GM18909 (cell line): ENCODE measurements around the gene MAP2K7.
"Not testable (repeated sequence)": the region's sequence is repeated elsewhere in the genome, so short reads cannot be mapped to it uniquely, and the experiment has no call there.

ENCODE experiments used
- ATAC-seq: cut with Tn5 transposase; IDR thresholded peaks from one replicate; pipeline ENCODE4 v1.9.1; 2021; ENCODE audit warnings: mild to moderate bottlenecking; ENCODE audit not compliant: unreplicated experiment, poor library complexity

MAP2K7 gene

DNA sequence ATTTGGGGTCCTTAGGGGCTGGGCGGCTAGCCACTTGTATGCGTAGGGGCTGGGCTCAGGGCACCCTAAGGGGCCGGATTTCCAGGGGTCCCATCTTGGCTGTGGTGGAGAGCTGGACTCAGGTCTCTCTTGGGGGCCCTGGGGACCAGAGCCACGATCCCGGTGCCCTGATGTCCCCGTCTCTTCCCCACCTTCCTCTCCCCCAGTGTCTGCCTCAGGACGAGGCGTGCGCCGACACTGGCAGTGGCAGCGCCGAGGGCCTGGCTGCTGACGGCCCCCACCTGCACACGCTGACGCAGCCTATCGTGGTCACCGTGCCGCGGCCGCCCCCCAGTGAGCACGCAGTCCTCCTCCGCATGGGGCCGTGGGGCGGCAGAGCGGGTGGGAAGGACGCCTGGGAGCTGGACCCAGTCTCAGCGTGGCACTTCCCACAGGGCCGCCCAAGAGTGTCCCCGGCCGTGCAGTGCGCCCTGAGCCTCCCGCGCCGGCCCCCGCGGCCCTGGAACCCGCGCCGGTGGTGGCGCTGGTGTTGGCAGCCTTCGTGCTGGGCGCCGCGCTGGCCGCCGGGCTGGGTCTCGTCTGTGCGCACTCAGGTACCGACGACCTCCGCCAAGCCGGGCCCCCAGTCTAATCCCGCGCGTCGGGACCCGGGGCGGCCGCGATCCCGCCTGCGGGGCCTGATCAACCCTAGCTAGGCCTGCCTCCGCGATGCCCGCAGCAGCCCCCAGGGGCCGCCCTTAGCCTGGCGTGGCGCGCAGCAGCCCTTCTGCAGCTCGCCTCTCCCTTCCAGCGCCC is 13.8 kb downstream of the MAP2K7 start:
- no peak for ATAC-seq

DNA sequence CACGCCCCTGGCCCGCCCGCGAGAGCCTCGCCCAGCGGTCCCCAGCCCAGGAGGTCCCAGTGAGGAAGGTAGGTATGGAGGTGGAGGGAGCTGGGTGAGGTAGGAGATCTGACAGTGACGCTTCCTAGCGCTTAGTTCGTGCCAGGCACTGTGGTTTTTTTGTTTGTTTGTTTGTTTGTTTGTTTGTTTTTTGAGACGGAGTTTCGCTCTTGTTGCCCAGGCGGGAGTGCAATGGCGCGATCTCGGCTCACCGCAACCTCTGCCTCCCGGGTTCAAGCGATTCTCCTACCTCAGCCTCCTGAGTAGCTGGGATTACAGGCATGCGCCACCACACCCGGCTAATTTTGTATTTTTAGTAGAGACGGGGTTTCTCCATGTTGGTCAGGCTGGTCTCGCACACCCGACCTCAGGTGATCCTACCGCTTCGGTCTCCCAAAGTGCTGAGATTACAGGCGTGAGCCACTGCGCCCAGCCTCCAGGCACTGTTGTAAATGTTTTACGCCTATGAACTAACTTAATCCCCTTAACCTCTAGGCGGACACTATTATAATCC is 14.5 kb downstream of the MAP2K7 start:
- not testable (repeated sequence) for ATAC-seq

DNA sequence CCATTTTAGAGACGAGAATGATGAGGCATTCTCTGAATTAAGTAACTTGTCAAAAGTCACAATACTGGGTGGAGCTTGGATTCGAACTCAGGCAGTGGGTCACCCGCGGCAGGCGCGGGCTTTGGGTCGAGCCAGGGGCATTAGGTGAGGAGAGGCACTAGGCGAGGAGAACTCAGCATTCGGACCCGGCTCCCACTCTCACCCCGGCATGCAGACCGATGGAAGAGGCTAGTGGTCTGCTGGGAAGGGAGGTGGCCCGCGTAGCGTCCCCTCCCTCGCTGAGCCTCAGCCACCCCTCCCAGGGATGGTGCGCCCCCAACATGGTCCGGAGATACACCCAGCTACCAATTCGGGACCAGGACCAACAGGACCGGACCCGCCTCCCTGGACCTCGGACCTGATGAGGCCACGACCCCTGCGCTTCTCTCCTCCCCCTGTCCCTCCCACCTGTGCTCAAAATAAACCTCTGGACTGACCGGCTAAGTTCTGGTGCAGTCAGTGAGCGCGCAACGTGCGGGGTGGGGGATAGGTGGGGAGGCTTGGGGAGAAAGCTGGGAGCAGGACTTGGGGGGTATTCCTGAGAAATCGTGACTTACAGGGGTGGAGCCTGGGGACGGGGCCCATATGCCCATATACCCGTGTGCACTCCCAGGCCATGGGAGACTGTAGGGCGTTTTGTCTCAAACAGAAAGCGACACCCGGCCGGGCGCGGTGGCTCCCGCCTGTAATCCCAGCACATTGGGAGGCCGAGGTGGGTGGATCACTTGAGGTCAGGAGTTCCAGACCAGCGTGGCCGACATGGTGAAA is 15.1 kb downstream of the MAP2K7 start:
- ATAC-seq = no peak

GRCh38 chr19:7919610-7920518 is 16.2 kb downstream of the MAP2K7 start, which contains the start of gene SNAPC2:
Gene SNAPC2, plus strand, starts transcription at chr19:7920338. Its CDS starts 29 bp downstream, at chr19:7920367.
- ATAC-seq = peak; percentile 67

DNA sequence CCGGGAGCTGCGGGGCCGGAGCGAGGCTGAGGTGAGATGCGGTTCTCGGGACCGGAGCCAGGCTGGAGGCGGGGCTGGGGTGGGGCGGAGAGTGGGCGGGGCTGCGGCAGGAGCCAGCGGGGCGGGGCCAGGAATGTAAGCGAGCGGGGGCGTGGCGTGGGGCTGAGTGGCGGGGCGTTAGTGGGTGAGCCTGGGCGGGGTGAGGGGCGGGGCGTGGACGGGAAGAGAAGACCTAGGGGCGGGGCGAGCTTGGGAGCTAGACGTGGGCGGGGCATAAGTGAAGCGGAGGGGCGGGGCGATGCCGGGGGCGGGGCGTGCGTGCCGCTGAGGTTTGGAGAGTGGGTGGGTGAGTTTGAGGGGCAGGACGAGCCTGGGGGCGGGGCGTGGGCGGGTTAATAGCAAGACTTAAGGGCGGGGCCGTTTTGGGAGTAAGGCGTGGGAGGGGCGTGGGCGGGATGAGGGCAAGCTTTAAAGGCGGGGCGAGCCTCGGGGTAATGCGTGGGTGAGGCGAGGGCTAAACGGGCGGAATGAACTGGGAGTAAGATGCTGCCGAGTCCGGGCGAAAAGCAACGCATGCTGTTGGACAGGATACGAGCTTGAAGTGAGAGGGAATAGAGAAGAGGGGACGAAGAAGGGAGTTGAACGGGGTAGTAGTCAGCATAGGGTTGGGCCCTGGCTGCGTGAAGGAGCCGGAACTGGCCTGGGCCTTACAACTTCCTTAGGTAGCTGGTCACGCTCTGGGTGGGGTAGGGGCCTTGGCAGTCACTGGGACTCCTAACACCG is 17.0 kb downstream of the MAP2K7 start:
- ATAC-seq = peak; percentile 46

- no peak for ATAC-seq
Measured at GRCh38 chr19:7921302-7921966, 17.8 kb downstream of the MAP2K7 start.

DNA sequence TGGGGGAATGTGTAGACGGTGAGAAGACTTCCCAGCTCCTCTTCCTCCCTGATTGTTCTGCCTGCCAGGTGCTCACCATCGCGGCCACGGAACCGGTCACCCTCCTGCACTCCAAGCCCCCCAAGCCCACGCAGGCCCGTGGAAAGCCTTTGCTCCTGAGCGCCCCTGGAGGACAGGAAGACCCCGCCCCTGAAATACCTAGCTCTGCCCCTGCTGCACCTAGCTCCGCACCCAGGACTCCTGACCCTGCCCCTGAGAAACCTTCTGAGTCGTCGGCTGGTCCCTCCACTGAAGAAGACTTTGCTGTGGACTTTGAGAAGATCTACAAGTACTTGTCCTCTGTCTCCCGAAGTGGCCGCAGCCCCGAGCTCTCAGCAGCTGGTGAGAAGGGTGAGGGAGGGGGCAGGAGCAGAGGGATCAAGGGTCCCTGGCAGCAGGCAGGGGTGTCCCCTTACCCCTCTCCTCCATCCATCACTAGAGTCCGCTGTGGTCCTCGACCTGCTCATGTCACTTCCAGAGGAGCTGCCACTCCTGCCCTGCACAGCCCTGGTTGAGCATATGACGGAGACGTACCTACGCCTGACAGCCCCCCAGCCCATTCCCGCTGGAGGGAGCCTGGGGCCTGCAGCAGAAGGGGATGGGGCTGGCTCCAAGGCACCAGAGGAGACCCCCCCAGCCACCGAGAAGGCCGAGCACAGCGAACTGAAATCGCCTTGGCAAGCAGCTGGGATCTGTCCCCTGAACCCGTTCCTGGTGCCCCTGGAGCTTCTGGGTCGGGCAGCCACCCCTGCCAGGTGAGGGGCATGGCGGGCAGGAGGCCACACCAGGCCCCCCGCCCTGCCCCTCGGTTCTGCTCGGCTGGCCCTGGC is 18.5 kb downstream of the MAP2K7 start:
- no peak for ATAC-seq

- ATAC-seq = no peak
Measured at GRCh38 chr19:7922836-7923195, 19.1 kb downstream of the MAP2K7 start.

DNA sequence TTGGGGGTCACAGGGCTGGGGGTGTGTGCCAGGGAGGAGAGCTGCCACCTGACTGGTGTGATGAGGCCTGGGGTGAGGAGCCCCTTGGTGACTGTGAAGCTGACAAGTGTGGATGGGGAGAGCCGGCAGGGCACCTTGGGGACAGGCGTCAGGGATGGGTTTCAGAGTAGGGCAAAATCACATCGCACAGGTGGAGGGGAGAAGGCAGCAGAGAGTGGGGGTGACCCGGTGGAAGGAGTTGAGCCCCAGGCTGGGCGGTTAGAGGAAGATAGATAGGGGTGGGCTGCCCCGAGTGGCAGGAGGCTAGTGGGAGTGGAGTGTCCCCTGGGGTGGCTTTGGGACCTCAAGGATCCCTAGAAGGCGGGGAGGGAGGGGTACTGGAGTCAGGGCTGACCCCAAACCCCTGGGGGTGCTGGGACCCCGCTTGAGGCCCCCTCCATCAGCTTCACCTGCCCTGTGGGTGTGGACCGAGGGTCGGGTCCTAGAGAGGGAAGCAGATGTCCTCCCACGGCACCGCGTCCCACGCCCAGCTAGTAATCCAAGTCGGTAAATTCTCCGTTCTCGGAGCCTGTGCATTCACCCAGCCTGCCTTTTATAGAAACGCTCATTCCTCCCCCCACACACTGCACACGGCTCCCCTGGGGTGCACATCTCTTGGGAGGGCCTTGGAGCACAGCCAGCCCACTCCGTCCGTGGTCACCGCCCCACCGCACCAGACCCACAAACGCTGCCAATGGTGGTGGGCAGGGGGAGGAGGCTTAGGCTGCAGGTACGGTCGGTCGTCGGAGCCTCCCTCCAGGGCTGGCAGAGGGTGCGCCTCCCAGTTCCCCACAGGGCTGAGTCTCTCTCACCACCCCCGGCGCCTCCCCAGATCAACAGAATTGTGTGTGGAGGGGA is 19.9 kb downstream of the MAP2K7 start:
- no peak for ATAC-seq

- no peak for ATAC-seq
Measured at GRCh38 chr19:7924241-7924640, 20.6 kb downstream of the MAP2K7 start.

DNA sequence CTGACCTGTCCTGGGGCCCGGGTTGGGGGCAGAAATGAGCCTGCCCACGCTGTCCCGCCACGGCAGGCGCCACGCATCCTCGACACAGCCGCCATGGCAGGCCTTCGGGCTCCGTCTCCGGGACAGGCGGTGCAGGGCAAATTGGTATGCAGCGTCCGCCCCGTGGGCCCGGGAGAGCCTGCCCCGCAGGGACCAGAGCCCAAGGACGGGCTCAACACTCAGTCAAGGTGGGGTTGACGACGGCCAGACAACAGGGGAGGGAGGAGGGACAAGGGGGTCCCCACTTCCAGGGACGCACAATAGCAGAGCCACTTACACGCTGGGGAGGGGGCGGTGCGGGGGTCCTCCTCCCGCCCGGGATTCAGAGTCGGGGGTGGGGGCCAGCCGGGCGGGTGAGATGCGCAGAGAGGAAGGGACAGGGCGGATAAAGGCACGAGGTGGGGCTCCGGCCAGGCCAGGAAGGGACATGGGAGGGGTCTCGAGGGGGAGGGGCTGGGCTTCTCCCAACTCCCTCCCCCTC is 21.0 kb downstream of the MAP2K7 start:
- no peak for ATAC-seq

GRCh38 chr19:7925171-7925851 is 21.6 kb downstream of the MAP2K7 start:
- ATAC-seq = no peak

- no peak for ATAC-seq
Measured at GRCh38 chr19:7926021-7926726, 22.5 kb downstream of the MAP2K7 start, which contains the start of gene CTXN1. Gene CTXN1, minus strand, starts transcription at chr19:7926135. Its CDS starts 597 bp downstream, at chr19:7925538.

DNA sequence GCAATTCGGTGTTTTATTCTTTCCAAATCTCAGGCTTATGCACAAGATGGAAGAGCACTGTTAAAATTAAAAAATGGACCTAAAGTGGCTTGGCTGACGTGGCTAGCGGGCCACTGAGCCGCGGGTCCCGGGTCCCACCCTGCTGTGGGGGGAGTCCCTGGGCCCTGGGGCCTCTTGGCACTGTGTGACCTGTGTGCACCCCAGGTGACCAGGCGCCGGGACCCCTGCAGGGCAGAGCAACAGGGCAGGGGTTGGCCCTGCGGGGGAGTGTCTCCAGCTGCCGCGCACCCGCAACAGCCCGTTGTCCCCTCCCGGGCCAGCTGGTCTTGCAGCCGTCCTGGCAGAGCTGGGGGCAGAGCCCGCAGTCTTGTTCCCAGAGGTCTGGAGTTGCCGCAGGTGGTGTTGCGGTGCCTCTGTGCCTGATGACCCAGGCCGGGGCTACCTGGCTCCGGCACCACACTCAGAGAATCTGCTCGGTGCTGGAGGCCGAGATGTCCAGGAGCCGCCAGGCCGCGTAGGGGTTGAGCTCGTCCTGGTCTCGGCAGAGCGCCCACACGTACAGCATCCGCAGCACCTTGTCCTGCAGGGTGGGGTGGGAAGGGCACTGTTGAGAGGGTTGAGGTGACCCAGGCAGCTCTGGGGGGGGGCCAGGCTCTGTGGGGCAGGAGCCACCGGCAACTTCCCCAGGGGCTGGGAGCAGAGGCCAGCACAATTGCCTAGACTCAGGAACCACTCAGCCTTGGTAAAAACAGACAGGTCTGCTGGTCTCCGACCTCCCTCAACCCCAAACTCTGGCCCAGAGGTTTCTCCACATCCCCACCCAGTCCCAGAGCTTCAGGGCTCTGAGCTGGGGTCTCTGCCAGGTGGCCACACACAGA is 23.3 kb downstream of the MAP2K7 start:
- ATAC-seq = no peak
